Subcutaneous abdominal adipose tissue (tissue), 5 donors: ENCODE results near the gene ZRANB3.
"Not testable (repeated sequence)": the region's sequence is repeated elsewhere in the genome, so short reads cannot be mapped to it uniquely, and the experiment has no call there.

Experiments
- H3K27ac ChIP-seq: one replicate; pipeline ENCODE4 v1.7.0; 2013; ENCODE audit warnings: low read depth, mild to moderate bottlenecking, inconsistent platforms, low read length, moderate library complexity
- H3K27me3 ChIP-seq, 5 donors: one replicate each; pipeline ENCODE4 v1.7.0; 2013; ENCODE audit warnings: low read length in 5 of 5, inconsistent platforms in 1 of 5; ENCODE audit not compliant: control insufficient read depth in 5 of 5, insufficient read depth in 4 of 5
- H3K36me3 ChIP-seq, 5 donors: one replicate each; pipeline ENCODE4 v1.7.0; 2013; ENCODE audit warnings: low read length in 5 of 5; ENCODE audit not compliant: control insufficient read depth in 5 of 5, insufficient read depth in 5 of 5
- H3K4me1 ChIP-seq, 5 donors: one replicate each; pipeline ENCODE4 v1.7.0; 2013; ENCODE audit warnings: low read length in 5 of 5, mild to moderate bottlenecking in 3 of 5, moderate library complexity in 1 of 5; ENCODE audit not compliant: control insufficient read depth in 5 of 5, insufficient read depth in 5 of 5
- H3K4me3 ChIP-seq, 5 donors: one replicate each; pipeline ENCODE4 v1.7.0; 2013; ENCODE audit warnings: low read length in 5 of 5, low read depth in 1 of 5
- H3K9ac ChIP-seq, 5 donors: one replicate each; pipeline ENCODE4 v1.7.0; 2013; ENCODE audit warnings: low read length in 5 of 5, mild to moderate bottlenecking in 4 of 5, moderate library complexity in 3 of 5
- H3K9me3 ChIP-seq, 5 donors: one replicate each; pipeline ENCODE4 v1.7.0; 2013; ENCODE audit warnings: low read length in 5 of 5; ENCODE audit not compliant: control insufficient read depth in 5 of 5
- donor health status: healthy.
- donor health status: healthy.
- donor health status: healthy.
- donor health status: healthy.
- donor health status: healthy.

Gene ZRANB3

DNA sequence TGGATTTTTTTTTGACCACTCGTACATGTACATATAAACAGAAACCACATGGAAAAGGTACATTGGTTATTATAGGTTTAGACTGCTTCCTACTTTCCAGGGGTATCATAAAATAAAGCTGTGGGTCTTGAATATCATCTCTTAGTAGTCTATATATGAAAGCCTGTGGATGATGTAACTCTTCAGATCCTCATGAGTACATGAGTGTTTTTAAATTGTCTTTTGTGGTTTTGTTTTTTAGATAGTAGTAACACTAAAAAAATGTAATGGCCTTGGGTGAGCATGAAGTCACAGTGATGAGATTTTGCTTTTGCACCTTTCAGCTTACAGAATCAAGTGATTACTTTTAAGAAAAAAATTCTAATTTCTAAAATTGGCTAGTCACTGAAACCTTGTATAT lies 398.7 kb downstream of the ZRANB3 start:
- H3K9ac ChIP-seq: no peak overlapping the region
- no peaks in the 10 kb centered on the region for H3K9me3 ChIP-seq
- H3K4me1 ChIP-seq: no peaks in the 10 kb centered on the region
- peaks cover 40 to 68% (median 57%) of the 10 kb centered on the region in 5 donors for H3K36me3 ChIP-seq
- no peak overlapping the region for H3K4me3 ChIP-seq
- H3K27ac ChIP-seq: no peak overlapping the region
- no peaks in the 10 kb centered on the region for H3K27me3 ChIP-seq

GRCh38 chr2:135130751-135131150 lies 400.3 kb downstream of the ZRANB3 start:
- Histone ChIP-seq H3K4me3 (no peak overlapping the region), H3K9me3 (no peaks in the 10 kb centered on the region), H3K27me3 (no peaks in the 10 kb centered on the region), H3K36me3 (peaks cover 38 to 66% (median 55%) of the 10 kb centered on the region in 5 donors), H3K9ac (no peak overlapping the region), H3K27ac (no peak overlapping the region), H3K4me1 (no peaks in the 10 kb centered on the region)

DNA sequence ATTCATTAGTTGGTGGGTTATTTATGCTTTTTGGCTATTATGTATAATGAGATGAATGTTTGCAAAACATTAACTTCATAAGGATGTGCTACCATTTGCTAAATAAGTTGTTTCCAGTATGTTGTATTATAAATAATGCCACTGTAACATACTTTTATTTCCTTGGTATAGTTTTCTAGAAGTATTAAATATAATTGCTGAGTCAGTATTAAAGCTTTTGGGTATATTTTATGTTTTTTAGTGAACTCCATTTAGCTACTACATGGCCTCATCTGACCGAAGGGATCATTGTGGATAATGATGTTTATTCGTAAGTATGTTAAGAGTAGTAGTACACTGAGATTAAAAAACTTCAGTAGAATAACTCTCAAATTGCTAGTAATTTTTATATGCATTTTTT lies 405.1 kb downstream of the ZRANB3 start:
- Histone ChIP-seq H3K4me1 (no peaks in the 10 kb centered on the region), H3K27me3 (no peaks in the 10 kb centered on the region), H3K9me3 (no peaks in the 10 kb centered on the region), H3K9ac (no peak overlapping the region), H3K4me3 (no peak overlapping the region), H3K27ac (no peak overlapping the region), H3K36me3 (peaks cover 36 to 48% (median 41%) of the 10 kb centered on the region in 5 donors)

- no peaks in the 10 kb centered on the region for H3K9me3 ChIP-seq
- no peak overlapping the region for H3K4me3 ChIP-seq
- peaks cover 30 to 43% (median 42%) of the 10 kb centered on the region in 5 donors for H3K36me3 ChIP-seq
- H3K27me3 ChIP-seq: no peaks in the 10 kb centered on the region
- no peaks in the 10 kb centered on the region for H3K4me1 ChIP-seq
- H3K9ac ChIP-seq: no peak overlapping the region
- H3K27ac ChIP-seq: no peak overlapping the region
Observed at GRCh38 chr2:135124924-135125886, 405.8 kb downstream of the ZRANB3 start.

DNA sequence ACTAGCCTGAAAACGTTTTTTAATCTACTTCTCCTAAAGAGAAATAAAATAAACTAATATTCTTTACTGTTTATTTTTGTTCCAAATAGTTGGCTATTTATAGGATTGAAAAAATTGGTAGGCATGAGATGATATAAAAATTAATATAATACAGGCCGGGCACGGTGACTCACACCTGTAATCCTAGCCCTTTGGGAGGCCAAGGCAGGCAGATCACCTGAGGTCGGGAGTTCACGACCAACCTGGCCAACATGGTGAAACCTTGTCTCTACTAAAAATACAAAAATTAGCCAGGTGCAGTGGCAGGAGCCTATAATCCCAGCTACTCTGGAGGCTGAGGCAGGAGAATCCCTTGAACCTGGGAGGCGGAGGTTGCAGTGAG lies 409.4 kb downstream of the ZRANB3 start:
- not testable (repeated sequence) for H3K9ac ChIP-seq, H3K27ac ChIP-seq, H3K9me3 ChIP-seq, H3K27me3 ChIP-seq, H3K4me3 ChIP-seq, H3K4me1 ChIP-seq
- peaks cover 24 to 33% (median 30%) of the 10 kb centered on the region in 5 donors for H3K36me3 ChIP-seq

DNA sequence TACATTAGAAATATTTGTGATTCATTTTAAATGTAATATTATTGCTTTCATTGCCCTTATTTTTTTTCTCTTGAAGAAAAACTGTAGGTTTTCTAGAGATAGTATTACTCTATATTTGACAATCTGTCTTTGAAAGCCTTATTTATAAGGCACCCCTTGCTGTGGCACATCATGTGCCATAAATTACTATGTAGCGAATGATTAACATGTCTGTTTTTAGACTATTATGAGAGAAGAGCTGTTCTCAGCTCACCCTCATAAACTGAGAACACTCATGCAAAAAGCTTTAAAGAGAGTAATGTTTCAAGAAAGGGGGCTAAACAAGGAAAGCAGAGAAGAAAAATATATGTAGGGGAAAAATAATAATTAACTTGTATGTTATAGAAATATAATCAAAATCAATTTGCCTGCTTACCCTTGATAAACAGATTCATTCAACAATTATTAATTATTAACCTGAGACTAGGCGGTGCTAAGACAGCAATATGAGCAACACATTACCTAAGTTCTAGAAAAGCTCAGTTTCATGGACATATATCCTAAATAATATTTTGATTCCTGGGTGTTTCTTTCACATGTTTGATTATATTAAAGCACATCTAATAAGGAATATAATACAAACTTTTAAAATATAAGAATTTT lies 409.9 kb downstream of the ZRANB3 start:
- Histone ChIP-seq H3K9ac (no peak overlapping the region), H3K36me3 (peaks cover 19 to 29% (median 25%) of the 10 kb centered on the region in 5 donors)

GRCh38 chr2:135119582-135119981 lies 411.4 kb downstream of the ZRANB3 start:
- Histone ChIP-seq H3K4me1 (no peaks in the 10 kb centered on the region), H3K9ac (no peak overlapping the region), H3K4me3 (no peak overlapping the region), H3K36me3 (peaks cover 16 to 26% (median 21%) of the 10 kb centered on the region in 5 donors), H3K27me3 (no peaks in the 10 kb centered on the region), H3K27ac (no peak overlapping the region), H3K9me3 (peaks cover 0 to 6% (median 4%) of the 10 kb centered on the region in 5 donors)

More for the DNA sequence above, 409.9 kb downstream of the ZRANB3 start:
- peaks cover 0 to 6% (median 4%) of the 10 kb centered on the region in 5 donors for H3K9me3 ChIP-seq
- no peak overlapping the region for H3K27ac ChIP-seq
- H3K4me3 ChIP-seq: no peak overlapping the region
- no peaks in the 10 kb centered on the region for H3K4me1 ChIP-seq
- H3K27me3 ChIP-seq: no peaks in the 10 kb centered on the region

DNA sequence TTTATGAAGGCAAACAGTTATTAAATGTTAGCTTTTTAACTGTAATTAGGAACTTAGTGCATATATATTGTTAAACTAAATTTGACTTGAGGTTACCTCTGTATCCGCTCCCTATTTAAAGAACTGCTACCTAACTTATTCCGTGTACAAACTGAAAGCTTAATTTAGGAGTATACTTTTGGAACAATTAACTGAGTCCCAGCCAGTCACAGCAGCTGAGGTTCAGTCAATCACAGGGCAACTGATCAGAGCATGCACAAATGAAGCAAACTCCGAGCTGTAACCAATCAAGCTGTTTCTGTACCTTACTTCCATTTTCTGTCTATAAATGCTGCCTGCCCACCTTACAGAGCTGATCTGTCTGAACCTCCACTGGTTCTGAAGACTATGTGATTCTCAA lies 417.7 kb downstream of the ZRANB3 start:
- Histone ChIP-seq H3K4me1 (no peaks in the 10 kb centered on the region), H3K9me3 (peaks cover 0 to 6% (median 4%) of the 10 kb centered on the region in 5 donors), H3K9ac (no peak overlapping the region), H3K27ac (no peak overlapping the region), H3K36me3 (peaks cover 23 to 30% (median 27%) of the 10 kb centered on the region in 5 donors), H3K27me3 (no peaks in the 10 kb centered on the region), H3K4me3 (no peak overlapping the region)

- not testable (repeated sequence) for H3K4me3 ChIP-seq, H3K9ac ChIP-seq, H3K27me3 ChIP-seq
Observed at GRCh38 chr2:135105513-135106316, 425.3 kb downstream of the ZRANB3 start.

More at GRCh38 chr2:135105513-135106316, 425.3 kb downstream of the ZRANB3 start:
- H3K4me1 ChIP-seq, H3K36me3 ChIP-seq, H3K27ac ChIP-seq, H3K9me3 ChIP-seq: not testable (repeated sequence)
